Naive B cell (primary cell): ENCODE data around the gene MYL3. TPM values are rescaled to one million over a fixed set of nuclear protein-coding genes. Genes with fewer than 3 reads are reported as not detected.
A peak's percentile ranks its signal among the peaks of the same experiment; 100 is the strongest.

ENCODE experiments used
- ATAC-seq, 2 donors: fragments of 150-1000 bp; cut with Tn5 transposase; 2 replicates each; pipeline ENCODE4 v1.10.0; 2021; ENCODE audit warnings: low read depth in 2 of 2, mild to moderate bottlenecking in 2 of 2, moderate library complexity in 2 of 2
- DNase-seq: peaks from one replicate; pipeline ENCODE4 v3.0.0; 2022
- H3K27ac Mint-ChIP-seq, 6 donors: one replicate each; pipeline ENCODE4 v1.8.0; 2020 to 2022; ENCODE audit warnings: mild to moderate bottlenecking in 6 of 6, mixed read lengths in 6 of 6, moderate library complexity in 5 of 6, inconsistent platforms in 2 of 6
- H3K27me3 Mint-ChIP-seq, 3 donors: one replicate each; pipeline ENCODE4 v1.8.0; 2021 to 2022; ENCODE audit warnings: mixed read lengths in 3 of 3, mild to moderate bottlenecking in 1 of 3
- H3K36me3 Mint-ChIP-seq, 2 donors: one replicate each; pipeline ENCODE4 v1.8.0; 2020 to 2022; ENCODE audit warnings: mixed read lengths in 2 of 2, inconsistent platforms in 1 of 2, mild to moderate bottlenecking in 1 of 2
- H3K4me1 Mint-ChIP-seq, 3 donors: one replicate each; pipeline ENCODE4 v1.8.0; 2020 to 2022; ENCODE audit warnings: mixed read lengths in 3 of 3, inconsistent platforms in 1 of 3, mild to moderate bottlenecking in 1 of 3, moderate library complexity in 1 of 3
- H3K4me3 Mint-ChIP-seq, 8 donors: one replicate each; pipeline ENCODE4 v1.8.0; 2020 to 2022; ENCODE audit warnings: mild to moderate bottlenecking in 8 of 8, mixed read lengths in 8 of 8, moderate library complexity in 8 of 8, inconsistent platforms in 2 of 8
- H3K9me3 Mint-ChIP-seq, 7 donors: one replicate each; pipeline ENCODE4 v1.8.0; 2020 to 2022; ENCODE audit warnings: mixed read lengths in 7 of 7, mild to moderate bottlenecking in 5 of 7, inconsistent platforms in 2 of 7, moderate library complexity in 1 of 7
- polyA plus RNA-seq, 6 donors: library from polyadenylated mRNA; unstranded; fragments of 300-500 nt; fragmentation: Illumina TruSeq; gene quantifications; one replicate each; pipeline ENCODE4 v1.2.3, GENCODE V29; 2021; ENCODE audit warnings: low read depth in 6 of 6

MYL3 gene
- polyA plus RNA-seq, 6 donors from 2014 or later, result not detected

GRCh38 chr3:46884929-46885328 is 21.7 kb upstream of the MYL3 start:
- Mint-ChIP-seq H3K27me3 (peaks cover 36 to 62% (median 44%) of the 10 kb centered on the region in 3 donors), H3K4me3 (peak overlapping the region in 3 of 8 donors; percentile 15 to 60 (median 19)), H3K36me3 (no peaks in the 10 kb centered on the region), H3K9me3 (no peaks in the 10 kb centered on the region), H3K27ac (no peak overlapping the region), H3K4me1 (peaks cover 9 to 17% (median 13%) of the 10 kb centered on the region in 3 donors)
- DNase-seq (no peak), ATAC-seq (no peak)

GRCh38 chr3:46884427-46884826 is 21.2 kb upstream of the MYL3 start:
- Mint-ChIP-seq H3K27ac (no peak overlapping the region), H3K36me3 (no peaks in the 10 kb centered on the region), H3K9me3 (no peaks in the 10 kb centered on the region), H3K27me3 (peaks cover 37 to 59% (median 42%) of the 10 kb centered on the region in 3 donors), H3K4me3 (peak overlapping the region in 6 of 8 donors; percentile 15 to 65 (median 48)), H3K4me1 (peaks cover 9 to 17% (median 13%) of the 10 kb centered on the region in 3 donors)
- DNase-seq, result no peak
- no peak for ATAC-seq

GRCh38 chr3:46883830-46884185 is 20.6 kb upstream of the MYL3 start:
- Mint-ChIP-seq H3K27me3 (peaks cover 37 to 54% (median 38%) of the 10 kb centered on the region in 3 donors), H3K27ac (peak overlapping the region in 3 of 6 donors; percentile 7 to 56 (median 31)), H3K36me3 (no peaks in the 10 kb centered on the region), H3K4me1 (peaks cover 9 to 17% (median 13%) of the 10 kb centered on the region in 3 donors), H3K4me3 (peak overlapping the region; percentile 56 to 84 (median 66)), H3K9me3 (no peaks in the 10 kb centered on the region)
- no peak for ATAC-seq
- no peak for DNase-seq

GRCh38 chr3:46883054-46883829 is 20.0 kb upstream of the MYL3 start:
- Mint-ChIP-seq H3K36me3 (no peaks in the 10 kb centered on the region), H3K27me3 (peaks cover 35 to 52% (median 38%) of the 10 kb centered on the region in 3 donors), H3K4me1 (peaks cover 9 to 17% (median 13%) of the 10 kb centered on the region in 3 donors), H3K4me3 (peak overlapping the region; percentile 57 to 88 (median 80)), H3K27ac (peak overlapping the region in 1 of 6 donors; percentile 56), H3K9me3 (no peaks in the 10 kb centered on the region)
- ATAC-seq (peak; percentile 53 to 58), DNase-seq (no peak)

GRCh38 chr3:46882377-46883053 is 19.3 kb upstream of the MYL3 start:
- no peaks in the 10 kb centered on the region for H3K36me3 Mint-ChIP-seq
- H3K4me3 Mint-ChIP-seq, result peak overlapping the region; percentile 60 to 88 (median 80)
- ATAC-seq, result peak; percentile 20 to 24
- H3K4me1 Mint-ChIP-seq, result peaks cover 9 to 17% (median 13%) of the 10 kb centered on the region in 3 donors
- no peak for DNase-seq
- H3K9me3 Mint-ChIP-seq, result no peaks in the 10 kb centered on the region
- H3K27ac Mint-ChIP-seq, result no peak overlapping the region
- H3K27me3 Mint-ChIP-seq, result peaks cover 28 to 50% (median 38%) of the 10 kb centered on the region in 3 donors

- Mint-ChIP-seq H3K4me1 (peaks cover 9 to 17% (median 13%) of the 10 kb centered on the region in 3 donors), H3K36me3 (no peaks in the 10 kb centered on the region), H3K27ac (no peak overlapping the region), H3K4me3 (peak overlapping the region in 7 of 8 donors; percentile 60 to 87 (median 77)), H3K27me3 (peaks cover 25 to 50% (median 38%) of the 10 kb centered on the region in 3 donors), H3K9me3 (no peaks in the 10 kb centered on the region)
- peak; percentile 49 to 50 for ATAC-seq
- DNase-seq, result no peak
These were observed 18.5 kb upstream of the MYL3 start for GRCh38 chr3:46881596-46882376.

- Mint-ChIP-seq H3K4me1 (peaks cover 9 to 17% (median 13%) of the 10 kb centered on the region in 3 donors), H3K27ac (no peak overlapping the region), H3K27me3 (peaks cover 25 to 50% (median 38%) of the 10 kb centered on the region in 3 donors), H3K9me3 (no peaks in the 10 kb centered on the region), H3K4me3 (peak overlapping the region; percentile 9 to 88 (median 66)), H3K36me3 (no peaks in the 10 kb centered on the region)
- ATAC-seq, result no peak
- DNase-seq, result no peak
These were observed 17.8 kb upstream of the MYL3 start for GRCh38 chr3:46880884-46881595.

- DNase-seq, result no peak
- Mint-ChIP-seq H3K27ac (no peak overlapping the region), H3K4me1 (peaks cover 15 to 27% (median 22%) of the 10 kb centered on the region in 3 donors), H3K27me3 (peaks cover 13 to 29% (median 19%) of the 10 kb centered on the region in 3 donors), H3K36me3 (no peaks in the 10 kb centered on the region), H3K9me3 (no peaks in the 10 kb centered on the region), H3K4me3 (no peak overlapping the region)
- ATAC-seq, result no peak
These were observed 15.7 kb upstream of the MYL3 start for GRCh38 chr3:46878781-46879436.

- peaks cover 14 to 23% (median 15%) of the 10 kb centered on the region in 3 donors for H3K27me3 Mint-ChIP-seq
- peak within 1 kb of the TSS in 2 of 8 donors; percentile 5 to 62 for H3K4me3 Mint-ChIP-seq
These were observed 14.3 kb upstream of the MYL3 start, which contains the start of gene PTH1R for GRCh38 chr3:46877406-46878125. PTH1R (plus strand) TSS chr3:46877721; CDS start chr3:46883560, 5,839 bp downstream.

GRCh38 chr3:46876313-46877300 is 13.4 kb upstream of the MYL3 start:
- Mint-ChIP-seq H3K27me3 (peaks cover 15 to 19% (median 15%) of the 10 kb centered on the region in 3 donors), H3K4me1 (peaks cover 22 to 30% (median 29%) of the 10 kb centered on the region in 3 donors), H3K4me3 (no peak overlapping the region), H3K36me3 (no peaks in the 10 kb centered on the region), H3K9me3 (no peaks in the 10 kb centered on the region), H3K27ac (no peak overlapping the region)
- DNase-seq (no peak), ATAC-seq (no peak)

More at GRCh38 chr3:46877406-46878125, 14.3 kb upstream of the MYL3 start, which contains the start of gene PTH1R:
- Mint-ChIP-seq H3K36me3 (no peaks in the 10 kb centered on the region), H3K9me3 (no peaks in the 10 kb centered on the region), H3K27ac (no peak within 1 kb of the TSS), H3K4me1 (peaks cover 25 to 34% (median 30%) of the 10 kb centered on the region in 3 donors)
- ATAC-seq, result no peak
- no peak for DNase-seq

- DNase-seq (no peak), ATAC-seq (no peak)
- peak overlapping the region in 2 of 6 donors; percentile 9 to 21 for H3K27ac Mint-ChIP-seq
- H3K4me3 Mint-ChIP-seq, result no peak overlapping the region
- peaks cover 14 to 21% (median 18%) of the 10 kb centered on the region in 3 donors for H3K27me3 Mint-ChIP-seq
- H3K9me3 Mint-ChIP-seq, result no peaks in the 10 kb centered on the region
- peaks cover 19 to 29% (median 25%) of the 10 kb centered on the region in 3 donors for H3K4me1 Mint-ChIP-seq
- no peaks in the 10 kb centered on the region for H3K36me3 Mint-ChIP-seq
These were observed 12.3 kb upstream of the MYL3 start for GRCh38 chr3:46875560-46875959.
